K562 (cell line): ENCODE measurements around the gene RIN3. TPM values are rescaled to one million over a fixed set of nuclear protein-coding genes. Genes with fewer than 3 reads are reported as not detected.

Experiments used
- ATAC-seq: fragments of 200-7000 bp; cut with Tn5 transposase; 3 replicates; pipeline ENCODE4 v1.9.1; 2020; ENCODE audit warnings: moderate library complexity
- BruUV-seq: library from RNA; stranded (reverse); fragments of 400-500 nt; replicated peaks from 2 replicates; lab custom pipeline; 2021; lab: Mats Ljungman, UMichigan
- CTCF ChIA-PET: fragments of 300-600 bp; formaldehyde crosslinking; extraction: SDS; loops from one replicate; lab custom pipeline; 2021; ENCODE audit warnings: low intra/inter-chr PET ratio; lab: Yijun Ruan, JAX
- POLR2A ChIA-PET: fragments of 300-600, 350-650 bp; sonication (Branson Sonifier 250); formaldehyde crosslinking; extraction: SDS; loops from one replicate; lab custom pipeline; 2021; ENCODE audit warnings: antibody characterized with exemption, inconsistent platforms; lab: Yijun Ruan, JAX
- DNase-seq, 4 experiments: peaks; one replicate each; pipeline versions ENCODE4 v3.0.0 to v3.0.0-alpha.2; 2011 to 2018; ENCODE audit warnings: low spot score in 3 of 4, mixed read lengths in 3 of 4; ENCODE audit errors: extremely low read depth in 1 of 4
- FAIRE-seq: peaks from 2 replicates; lab custom pipeline; 2011; peaks lifted over from hg19 to GRCh38; lab: Jason Lieb, UNC
- H2AFZ ChIP-seq: 2 replicates; pipeline ENCODE4 v1.6.0; 2011; ENCODE audit warnings: low read depth, low read length, control low read depth, inconsistent platforms
- H3K27ac ChIP-seq: fragments of 200-600 bp; 3 replicates; pipeline ENCODE4 v1.8.0; 2011; ENCODE audit warnings: low read depth, mild to moderate bottlenecking, control low read depth, inconsistent platforms, low read length, moderate library complexity, mixed read lengths; ENCODE audit errors: extremely low read depth
- H3K27me3 ChIP-seq, 2 experiments: fragments of 300-600 bp in 1 of 2; 2 replicates in 1 of 2; 3 replicates in 1 of 2; pipeline versions ENCODE4 v1.6.0 to v1.8.0; 2011; ENCODE audit warnings: inconsistent platforms in 2 of 2, low read length in 2 of 2, mild to moderate bottlenecking in 1 of 2, mixed read lengths in 1 of 2, moderate library complexity in 1 of 2; ENCODE audit not compliant: control insufficient read depth in 2 of 2, insufficient read depth in 2 of 2
- H3K36me3 ChIP-seq: fragments of 300-600 bp; 3 replicates; pipeline ENCODE4 v1.8.0; 2011; ENCODE audit warnings: mild to moderate bottlenecking, low read length, inconsistent platforms; ENCODE audit not compliant: control insufficient read depth, insufficient read depth
- H3K4me1 ChIP-seq, 2 experiments: fragments of 200-600 bp in 1 of 2; replicated peaks in 1 of 2; 2 replicates in 1 of 2; 3 replicates in 1 of 2; pipeline versions ENCODE4 v1.5.1 to v1.8.0; 2011; ENCODE audit warnings: inconsistent platforms in 2 of 2, low read length in 2 of 2, mild to moderate bottlenecking in 1 of 2, mixed read lengths in 1 of 2, moderate library complexity in 1 of 2; ENCODE audit not compliant: control insufficient read depth in 2 of 2, insufficient read depth in 2 of 2
- H3K4me2 ChIP-seq: 2 replicates; pipeline ENCODE4 v1.6.1; 2011; ENCODE audit warnings: low read length, control low read depth, inconsistent platforms, mixed read lengths; ENCODE audit not compliant: insufficient read depth
- H3K4me3 ChIP-seq: fragments of 200-600 bp; sonication (generic), shearing (Covaris generic); 2 replicates; pipeline ENCODE4 v1.5.1; 2016; ENCODE audit warnings: control low read depth, inconsistent platforms
- H3K79me2 ChIP-seq: fragments of 200-600 bp; 3 replicates; pipeline ENCODE4 v1.8.0; 2011; ENCODE audit warnings: low read length, inconsistent platforms; ENCODE audit not compliant: control insufficient read depth, insufficient read depth
- H3K9ac ChIP-seq, 2 experiments: 2 replicates each; pipeline versions ENCODE4 v1.6.0 to v1.6.1; 2011; ENCODE audit warnings: low read depth in 2 of 2, low read length in 2 of 2, control low read depth in 1 of 2, inconsistent platforms in 1 of 2, mild to moderate bottlenecking in 1 of 2, mixed read lengths in 1 of 2; ENCODE audit not compliant: insufficient read depth in 1 of 2
- H3K9me1 ChIP-seq: one replicate; pipeline ENCODE4 v1.6.0; 2011; ENCODE audit warnings: inconsistent platforms, mild to moderate bottlenecking, low read length, moderate library complexity; ENCODE audit not compliant: control insufficient read depth, insufficient read depth
- H3K9me3 ChIP-seq: replicated peaks from 2 replicates; pipeline ENCODE4 v1.5.1; 2011; ENCODE audit warnings: low read depth, low read length, inconsistent platforms; ENCODE audit not compliant: control insufficient read depth, insufficient read depth
- H4K20me1 ChIP-seq: replicated peaks from 2 replicates; pipeline ENCODE4 v1.6.1; 2011; ENCODE audit warnings: low read length, inconsistent platforms, mixed read lengths; ENCODE audit not compliant: control insufficient read depth, insufficient read depth
- HNRNPL ChIP-seq: fragments of 200-400 bp; formaldehyde crosslinking; IDR thresholded peaks from 2 replicates; pipeline ENCODE4 v1.6.1; 2017; ENCODE audit warnings: low read depth, mild to moderate bottlenecking, low read length
- PML ChIP-seq: IDR thresholded peaks from 2 replicates; pipeline ENCODE4 v1.6.1; 2012; ENCODE audit warnings: low read length, inconsistent platforms
- TCF7 ChIP-seq: sonication (generic); IDR thresholded peaks from 2 replicates; pipeline ENCODE4 v1.6.1; 2016; ENCODE audit warnings: antibody characterized with exemption, borderline replicate concordance
- WHSC1 ChIP-seq: IDR thresholded peaks from one replicate; pipeline ENCODE4 v1.6.1; 2012; ENCODE audit warnings: low read length, control low read depth, inconsistent platforms
- WGBS: fragments of 100-300 bp; shearing (Covaris generic); methylation state at CpG from one replicate; pipeline ENCODE4 v1.1.6; 2016; ENCODE audit warnings: low coverage, mixed read lengths; ENCODE audit not compliant: insufficient coverage; ENCODE audit errors: missing lambda C conversion rate; 5-methylcytosine and 5-hydroxymethylcytosine counted together
- in situ Hi-C: fragments of 300-500 bp; cut with MboI; formaldehyde crosslinking; loops from 4 replicates; pipeline ENCODE4 v1.15.0; 2018; ENCODE audit warnings: inconsistent platforms, mixed read lengths
- intact Hi-C: fragments of 100-400 bp; cut with micrococcal nuclease; formaldehyde crosslinking; loops from 2 replicates; pipeline ENCODE4 v1.14.2; 2022
- polyA plus RNA-seq, 8 experiments: library from polyadenylated mRNA; depleted of rRNA in 4 of 8; stranded (reverse) in 5 of 8; unstranded in 3 of 8; fragments of >200 nt; fragmentation: Nextera tagmentation in 2 of 8; fragmentation: Illumina TruSeq in 1 of 8; extraction: Ambion mirVana in 2 of 8; extraction: Trizol in 1 of 8; gene quantifications; 2 replicates each; pipeline versions ENCODE4 v1.2.1 to v1.2.3, GENCODE V29; 2011 to 2014; ENCODE audit warnings: inconsistent platforms in 1 of 8, missing spikeins in 1 of 8
- total RNA-seq, 7 experiments: library from RNA; depleted of rRNA in 6 of 7; stranded (reverse); fragments of >200 nt in 6 of 7; fragmentation: Illumina TruSeq in 2 of 7; extraction: Trizol in 2 of 7; gene quantifications; 2 replicates each; pipeline versions ENCODE4 v1.2.1 to v1.2.3, GENCODE V29; 2011 to 2021; ENCODE audit warnings: low replicate concordance in 1 of 7
- TF ChIP-seq, protein P1 (sequence below): fragments of 450-650 bp; formaldehyde crosslinking; IDR thresholded peaks from 2 replicates; pipeline ENCODE4 v1.4.0; 2020; ENCODE audit warnings: mild to moderate bottlenecking, moderate library complexity

RIN3 gene
- total and polyA plus RNA-seq, 9 of the 15 experiments (the other 6 are each of a cell fraction or from before 2014, with no cell fraction given), result 0.01 to 0.49 (median 0.08) TPM; not detected in 5

DNA sequence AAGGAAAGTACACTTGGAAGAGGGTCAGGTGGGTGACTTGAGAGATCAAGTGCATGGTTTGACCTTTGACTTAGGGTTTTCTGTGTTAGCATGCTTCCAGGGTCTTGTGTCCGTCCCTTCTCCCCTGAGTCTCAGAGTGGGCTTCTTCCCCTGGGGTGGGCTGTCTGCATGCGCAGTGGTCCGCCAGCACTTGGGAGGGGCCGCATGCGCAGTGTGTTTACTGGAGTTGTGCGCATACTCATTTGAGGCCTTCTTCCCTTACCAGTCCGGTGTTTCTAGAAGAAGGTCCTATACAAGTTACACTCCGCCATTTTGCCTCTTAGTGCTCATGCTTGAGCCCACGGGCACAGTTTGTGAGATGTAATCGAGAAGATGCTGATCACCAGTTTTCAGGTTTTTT, 58.5 kb downstream of the RIN3 start:
- no peak overlapping the region for H3K27ac ChIP-seq
- H3K9me1 ChIP-seq, result no peaks in the 10 kb centered on the region
- whole genome bisulfite sequencing, result 4% methylated on average over 3 of the region's 10 CpGs
- FAIRE-seq, result no peak
- no peaks in the 10 kb centered on the region for H3K36me3 ChIP-seq
- in situ Hi-C loops, result no loop called here
- POLR2A ChIA-PET, result no interaction called here
- H3K27me3 ChIP-seq, result peaks cover 0 to 4% of the 10 kb centered on the region in 2 experiments; a peak in 1 of 5 replicates
- no peaks in the 10 kb centered on the region for H4K20me1 ChIP-seq
- no peak overlapping the region for H3K9ac ChIP-seq
- no peaks in the 10 kb centered on the region for H3K79me2 ChIP-seq
- H3K9me3 ChIP-seq, result no peaks in the 10 kb centered on the region
- H3K4me3 ChIP-seq, result no peak overlapping the region
- no peaks in the 10 kb centered on the region; a peak in 2 of 5 replicates for H3K4me1 ChIP-seq
- BruUV-seq, result no TSS peak
- CTCF ChIA-PET, result no interaction called here
- no peak for DNase-seq
- H3K4me2 ChIP-seq, result no peak overlapping the region
- H2AFZ ChIP-seq, result no peak overlapping the region
- no peak for ATAC-seq
- intact Hi-C loops, result no loop called here
- TF ChIP-seq TCF7, result no peak
- no peak for TF ChIP-seq HNRNPL
- no peak for TF ChIP-seq WHSC1
- TF ChIP-seq, protein P1, sequence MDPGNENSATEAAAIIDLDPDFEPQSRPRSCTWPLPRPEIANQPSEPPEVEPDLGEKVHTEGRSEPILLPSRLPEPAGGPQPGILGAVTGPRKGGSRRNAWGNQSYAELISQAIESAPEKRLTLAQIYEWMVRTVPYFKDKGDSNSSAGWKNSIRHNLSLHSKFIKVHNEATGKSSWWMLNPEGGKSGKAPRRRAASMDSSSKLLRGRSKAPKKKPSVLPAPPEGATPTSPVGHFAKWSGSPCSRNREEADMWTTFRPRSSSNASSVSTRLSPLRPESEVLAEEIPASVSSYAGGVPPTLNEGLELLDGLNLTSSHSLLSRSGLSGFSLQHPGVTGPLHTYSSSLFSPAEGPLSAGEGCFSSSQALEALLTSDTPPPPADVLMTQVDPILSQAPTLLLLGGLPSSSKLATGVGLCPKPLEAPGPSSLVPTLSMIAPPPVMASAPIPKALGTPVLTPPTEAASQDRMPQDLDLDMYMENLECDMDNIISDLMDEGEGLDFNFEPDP, result no peak
- no peak for TF ChIP-seq PML
